GM23338 (cell line): ENCODE results near the gene FAM227B. TPM values are rescaled to one million over a fixed set of nuclear protein-coding genes. Genes with fewer than 3 reads are reported as not detected.

ENCODE experiments used
- ATAC-seq: fragments of 200-7000 bp; cut with Tn5 transposase; 3 replicates; pipeline ENCODE4 v1.9.1; 2020
- DNase-seq: peaks from one replicate; pipeline ENCODE4 v3.0.0-alpha.2; 2015; ENCODE audit warnings: low spot score
- H2AFZ ChIP-seq: fragments of 200-600 bp; sonication (generic); 2 replicates; pipeline ENCODE4 v1.8.0; 2016; ENCODE audit warnings: antibody characterized with exemption, mild to moderate bottlenecking, moderate library complexity
- H3F3A ChIP-seq: fragments of 200-600 bp; sonication (generic); replicated peaks from 2 replicates; pipeline ENCODE4 v1.8.0; 2017; ENCODE audit warnings: antibody characterized with exemption, mixed run types, low read depth
- H3K27ac ChIP-seq: fragments of 200-600 bp; sonication (generic); 2 replicates; pipeline ENCODE4 v1.6.1; 2016; ENCODE audit warnings: low read depth
- H3K27me3 ChIP-seq: fragments of 200-600 bp; sonication (generic); 2 replicates; pipeline ENCODE4 v1.8.0; 2016; ENCODE audit warnings: mild to moderate bottlenecking, mixed run types, moderate library complexity; ENCODE audit not compliant: insufficient read depth
- H3K36me3 ChIP-seq: fragments of 200-600 bp; sonication (generic); 2 replicates; pipeline ENCODE4 v1.8.0; 2016; ENCODE audit warnings: mild to moderate bottlenecking; ENCODE audit not compliant: insufficient read depth
- H3K4me1 ChIP-seq: fragments of 200-600 bp; sonication (generic); 2 replicates; pipeline ENCODE4 v1.8.0; 2016; ENCODE audit warnings: mild to moderate bottlenecking, moderate library complexity; ENCODE audit not compliant: insufficient read depth
- H3K4me2 ChIP-seq: fragments of 200-600 bp; sonication (generic); 2 replicates; pipeline ENCODE4 v1.7.1; 2017; ENCODE audit warnings: mixed run types
- H3K4me3 ChIP-seq: fragments of 200-600 bp; sonication (generic); 2 replicates; pipeline ENCODE4 v1.6.1; 2016; ENCODE audit warnings: mixed run types
- H3K79me2 ChIP-seq: fragments of 200-600 bp; sonication (generic); replicated peaks from 2 replicates; pipeline ENCODE4 v1.8.0; 2017; ENCODE audit warnings: mild to moderate bottlenecking; ENCODE audit not compliant: insufficient read depth
- H3K9me2 ChIP-seq: fragments of 200-600 bp; sonication (generic); 2 replicates; pipeline ENCODE4 v1.8.0; 2017; ENCODE audit not compliant: insufficient read depth
- H4K20me1 ChIP-seq: fragments of 200-600 bp; sonication (generic); replicated peaks from 2 replicates; pipeline ENCODE4 v1.8.0; 2017; ENCODE audit warnings: mild to moderate bottlenecking; ENCODE audit not compliant: insufficient read depth
- H3K27ac Mint-ChIP-seq: 2 replicates; pipeline ENCODE4 v1.8.0; 2020; ENCODE audit warnings: inconsistent platforms, mild to moderate bottlenecking, moderate library complexity, mixed read lengths
- H3K27me3 Mint-ChIP-seq: 3 replicates; pipeline ENCODE4 v1.8.0; 2022; ENCODE audit warnings: low read depth, mild to moderate bottlenecking, moderate library complexity, mixed read lengths, inconsistent platforms; ENCODE audit not compliant: insufficient read depth, poor library complexity
- H3K36me3 Mint-ChIP-seq: 3 replicates; pipeline ENCODE4 v1.8.0; 2021; ENCODE audit warnings: low read depth, mild to moderate bottlenecking, inconsistent platforms, moderate library complexity, mixed read lengths
- H3K4me1 Mint-ChIP-seq: 3 replicates; pipeline ENCODE4 v1.8.0; 2020; ENCODE audit warnings: mild to moderate bottlenecking, inconsistent platforms, mixed read lengths
- H3K4me3 Mint-ChIP-seq: 3 replicates; pipeline ENCODE4 v1.8.0; 2021; ENCODE audit warnings: moderate library complexity, mild to moderate bottlenecking, inconsistent platforms, mixed read lengths
- H3K9me3 Mint-ChIP-seq: 3 replicates; pipeline ENCODE4 v1.8.0; 2020; ENCODE audit warnings: moderate library complexity, mild to moderate bottlenecking, inconsistent platforms, mixed read lengths
- CREB1 ChIP-seq: fragments of 250-450 bp; sonication (Bioruptor Pico); IDR thresholded peaks from 2 replicates; pipeline ENCODE4 v1.5.0; 2020; ENCODE audit warnings: low read depth, mild to moderate bottlenecking, moderate library complexity
- CTCF ChIP-seq, 2 experiments: fragments of 200-600 bp in 1 of 2; sonication (generic) in 1 of 2; conservative IDR thresholded peaks; 2 replicates each; pipeline versions ENCODE4 v1.5.1 to v1.6.1; 2016 to 2017; ENCODE audit warnings: antibody characterized with exemption in 2 of 2, low read depth in 2 of 2, mild to moderate bottlenecking in 2 of 2, moderate library complexity in 1 of 2
- ETS1 ChIP-seq: IDR thresholded peaks from 2 replicates; pipeline ENCODE4 v1.6.1; 2016; ENCODE audit warnings: antibody characterized with exemption
- EZH2 ChIP-seq: fragments of 200-600 bp; sonication (generic); IDR thresholded peaks from one replicate; pipeline ENCODE4 v1.8.0; 2017; ENCODE audit warnings: antibody characterized with exemption, mild to moderate bottlenecking, low read depth; ENCODE audit not compliant: unreplicated experiment
- EZH2phosphoT487 ChIP-seq: fragments of 200-600 bp; sonication (generic); IDR thresholded peaks from one replicate; pipeline ENCODE4 v1.8.1; 2018; ENCODE audit warnings: antibody characterized with exemption; ENCODE audit not compliant: unreplicated experiment
- JUNB ChIP-seq: IDR thresholded peaks from one replicate; pipeline ENCODE4 v1.6.1; 2016; ENCODE audit warnings: antibody characterized with exemption; ENCODE audit not compliant: unreplicated experiment
- NANOG ChIP-seq: IDR thresholded peaks from 2 replicates; pipeline ENCODE4 v1.6.1; 2016; ENCODE audit warnings: antibody characterized with exemption, borderline replicate concordance
- POLR2AphosphoS5 ChIP-seq: IDR thresholded peaks from 2 replicates; pipeline ENCODE4 v1.6.1; 2016; ENCODE audit warnings: antibody characterized with exemption, low read depth
- REST ChIP-seq: IDR thresholded peaks from one replicate; pipeline ENCODE4 v1.6.1; 2018; ENCODE audit warnings: antibody characterized with exemption; ENCODE audit not compliant: unreplicated experiment
- STAT1 ChIP-seq: IDR thresholded peaks from one replicate; pipeline ENCODE4 v1.6.1; 2016; ENCODE audit warnings: antibody characterized with exemption; ENCODE audit not compliant: unreplicated experiment
- ZNF114 ChIP-seq: fragments of 250-450 bp; sonication (Bioruptor Pico); IDR thresholded peaks from 2 replicates; pipeline ENCODE4 v1.5.0; 2020; ENCODE audit warnings: mild to moderate bottlenecking, moderate library complexity
- ZNF331 ChIP-seq: fragments of 250-450 bp; sonication (Bioruptor Pico); IDR thresholded peaks from 2 replicates; pipeline ENCODE4 v1.5.0; 2020; ENCODE audit warnings: low read depth, mild to moderate bottlenecking, moderate library complexity
- ZNF462 ChIP-seq: fragments of 250-450 bp; sonication (Bioruptor Pico); IDR thresholded peaks from 2 replicates; pipeline ENCODE4 v1.5.0; 2020; ENCODE audit warnings: mild to moderate bottlenecking, moderate library complexity
- polyA plus RNA-seq: library from polyadenylated mRNA; unstranded; fragments of >200 nt; fragmentation: Nextera tagmentation; extraction: Ambion mirVana; gene quantifications from 2 replicates; pipeline ENCODE4 v1.2.1, GENCODE V29; 2016
- total RNA-seq: library from RNA; depleted of rRNA; stranded (reverse); fragments of >200 nt; shearing (Covaris generic); gene quantifications from 2 replicates; pipeline ENCODE4 v1.2.3, GENCODE V29; 2014

FAM227B gene
- total and polyA plus RNA-seq, 2 experiments from 2014 or later, result 2.6 to 10.2 TPM

- DNase-seq, result no peak
- Histone ChIP-seq H3K27me3 (no peaks in the 10 kb centered on the region), H3F3A (no peaks in the 10 kb centered on the region), H4K20me1 (no peaks in the 10 kb centered on the region), H3K4me1 (no peaks in the 10 kb centered on the region), H2AFZ (no peak overlapping the region), H3K27ac (no peak overlapping the region), H3K36me3 (no peaks in the 10 kb centered on the region; the same call in 1 of the 2 replicates), H3K79me2 (no peaks in the 10 kb centered on the region), H3K4me3 (no peak overlapping the region), H3K9me2 (peaks cover 12% of the 10 kb centered on the region; the same call in 1 of the 2 replicates), H3K4me2 (no peak overlapping the region)
- Mint-ChIP-seq H3K4me1 (no peaks in the 10 kb centered on the region), H3K27ac (no peak overlapping the region), H3K27me3 (no peaks in the 10 kb centered on the region), H3K9me3 (no peaks in the 10 kb centered on the region; the same call in 2 of the 3 replicates), H3K36me3 (peaks cover 6% of the 10 kb centered on the region; the same call in 1 of the 3 replicates), H3K4me3 (no peak overlapping the region)
- ATAC-seq, result no peak
- TF ChIP-seq ZNF114 (no peak), ETS1 (no peak), STAT1 (no peak), JUNB (no peak), EZH2phosphoT487 (no peak), REST (no peak), ZNF462 (no peak), ZNF331 (no peak), POLR2AphosphoS5 (no peak), NANOG (no peak), CREB1 (CRISPR knock-in tag) (no peak), CTCF (conservative IDR thresholded peaks at IDR 0.05; ENCODE audit: low read depth in 2 of 2) (no peak), EZH2 (no peak)
Observed at GRCh38 chr15:49300856-49301255, 319.8 kb downstream of the FAM227B start.
